Measurements from ENCODE around the gene KRT36.

KRT36 gene

DNA sequence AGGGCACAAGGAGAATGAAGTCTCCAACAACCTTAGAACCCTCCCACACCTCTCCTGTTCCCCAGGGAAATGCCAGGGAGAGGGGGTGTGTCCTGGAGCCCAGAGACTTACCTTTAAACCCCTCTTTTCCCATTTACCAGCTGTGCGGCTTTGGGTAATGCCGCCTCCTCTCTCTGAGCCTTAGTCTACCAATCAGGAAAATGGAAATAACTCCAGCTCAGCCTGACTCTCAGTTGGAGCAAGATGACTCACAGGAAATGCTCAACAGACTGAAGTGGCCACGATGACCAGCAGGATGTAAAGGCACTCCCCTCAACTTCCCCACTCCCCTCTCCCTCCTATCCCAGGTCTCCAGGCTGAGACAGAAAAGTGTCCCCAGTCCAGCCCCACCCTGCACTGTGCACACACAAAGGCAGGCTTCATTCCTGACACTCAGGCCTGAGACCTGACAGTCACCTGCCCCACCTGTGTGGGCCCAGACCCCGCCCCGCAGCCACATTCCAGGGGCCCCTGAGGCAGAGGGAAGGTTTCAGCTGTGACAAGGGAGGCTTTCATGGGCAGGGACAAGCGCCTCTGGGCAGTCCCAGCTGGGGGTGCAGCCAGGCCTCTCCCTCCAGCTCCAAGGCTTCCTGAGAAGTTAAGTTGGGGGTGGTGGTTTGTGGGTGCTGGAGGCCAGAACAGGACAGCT is 32.0 kb upstream of the KRT36 start:
- TF ChIP-seq YY1 (IDR thresholded peaks at IDR 0.05; ENCODE audit: insufficient read depth, insufficient read length) = no peak
- no peak for TF ChIP-seq ZNF274 (IDR thresholded peaks at IDR 0.05; ENCODE audit: low read depth, low read length)
- TF ChIP-seq SUZ12 (IDR thresholded peaks at IDR 0.05; ENCODE audit: extremely low read depth, insufficient read depth, insufficient read length) = no peak
- Histone ChIP-seq H3K4me1 (ENCODE audit: insufficient read depth, insufficient read length) (peaks cover 28% of the 10 kb centered on the region), H3K4me3 (ENCODE audit: insufficient read length, low read depth) (no peak overlapping the region), H3K27me3 (ENCODE audit: insufficient read depth, insufficient read length) (no peaks in the 10 kb centered on the region), H3K9ac (ENCODE audit: insufficient read length, low read depth) (no peak overlapping the region), H3K36me3 (ENCODE audit: insufficient read depth, insufficient read length, low read length) (peaks cover 37% of the 10 kb centered on the region), H3K9me3 (ENCODE audit: insufficient read depth, low read length) (no peaks in the 10 kb centered on the region)
- DNase-seq (ENCODE audit: low read depth, low spot score) = no peak

- no peak for TF ChIP-seq SUZ12 (IDR thresholded peaks at IDR 0.05; ENCODE audit: extremely low read depth, insufficient read depth, insufficient read length)
- TF ChIP-seq YY1 (IDR thresholded peaks at IDR 0.05; ENCODE audit: insufficient read depth, insufficient read length) = no peak
- no peak for TF ChIP-seq ZNF274 (IDR thresholded peaks at IDR 0.05; ENCODE audit: low read depth, low read length)
- Histone ChIP-seq H3K27me3 (ENCODE audit: insufficient read depth, insufficient read length) (no peaks in the 10 kb centered on the region), H3K4me3 (ENCODE audit: insufficient read length, low read depth) (no peak overlapping the region), H3K36me3 (ENCODE audit: insufficient read depth, insufficient read length, low read length) (peaks cover 35% of the 10 kb centered on the region), H3K4me1 (ENCODE audit: insufficient read depth, insufficient read length) (peaks cover 28% of the 10 kb centered on the region), H3K9ac (ENCODE audit: insufficient read length, low read depth) (no peak overlapping the region), H3K9me3 (ENCODE audit: insufficient read depth, low read length) (no peaks in the 10 kb centered on the region)
- no peak for DNase-seq (ENCODE audit: low read depth, low spot score)
These were observed 31.3 kb upstream of the KRT36 start for GRCh38 chr17:41520821-41521521.

DNA sequence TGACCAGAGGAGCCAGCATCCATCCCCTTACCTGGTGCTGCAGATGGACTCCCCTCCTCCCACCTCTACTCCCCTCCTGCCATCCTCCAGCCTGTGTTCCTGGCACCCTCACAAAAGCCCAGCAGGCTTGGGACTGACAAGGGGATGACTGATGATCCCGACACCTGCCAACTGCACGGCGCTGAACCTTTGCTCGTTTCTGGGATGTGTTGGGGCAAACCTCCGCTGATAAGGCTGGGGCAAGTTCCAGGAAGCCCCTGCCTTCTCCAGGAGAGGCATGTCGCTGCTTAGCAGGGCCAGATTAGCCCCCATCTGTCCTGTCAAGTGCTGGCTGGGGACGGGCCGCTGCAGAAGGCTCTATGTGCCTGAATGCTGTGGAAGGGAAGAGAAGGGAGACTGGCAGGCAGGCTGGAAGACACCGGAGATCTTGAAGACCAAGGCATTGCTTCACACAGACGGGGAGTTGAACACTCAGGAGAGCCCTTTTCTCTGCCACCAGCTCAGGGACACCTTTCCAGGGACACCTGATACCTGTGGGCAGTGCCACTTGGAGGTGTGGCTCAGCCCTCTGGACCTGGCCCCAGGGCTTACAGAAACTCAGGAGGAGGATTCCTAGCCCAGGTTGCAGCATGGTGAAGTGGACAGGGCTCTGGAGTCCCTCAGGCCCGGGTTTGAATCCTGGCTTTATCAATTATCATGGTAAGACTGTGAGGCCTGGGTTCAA is 30.0 kb upstream of the KRT36 start:
- TF ChIP-seq SUZ12 (IDR thresholded peaks at IDR 0.05; ENCODE audit: extremely low read depth, insufficient read depth, insufficient read length) (no peak), ZNF274 (IDR thresholded peaks at IDR 0.05; ENCODE audit: low read depth, low read length) (no peak), YY1 (IDR thresholded peaks at IDR 0.05; ENCODE audit: insufficient read depth, insufficient read length) (no peak)
- peaks cover 28% of the 10 kb centered on the region for H3K4me1 ChIP-seq (ENCODE audit: insufficient read depth, insufficient read length)
- no peak overlapping the region for H3K9ac ChIP-seq (ENCODE audit: insufficient read length, low read depth)
- H3K36me3 ChIP-seq (ENCODE audit: insufficient read depth, insufficient read length, low read length) = peaks cover 28% of the 10 kb centered on the region
- no peak overlapping the region for H3K4me3 ChIP-seq (ENCODE audit: insufficient read length, low read depth)
- H3K27me3 ChIP-seq (ENCODE audit: insufficient read depth, insufficient read length) = no peaks in the 10 kb centered on the region
- no peak for DNase-seq (ENCODE audit: low read depth, low spot score)
- H3K9me3 ChIP-seq (ENCODE audit: insufficient read depth, low read length) = no peaks in the 10 kb centered on the region

GRCh38 chr17:41518789-41519449 is 29.2 kb upstream of the KRT36 start, which contains the start of gene KRT15:
KRT15 (minus strand) TSS chr17:41518890; CDS start chr17:41518827, 63 bp downstream.
- Histone ChIP-seq H3K27me3 (ENCODE audit: insufficient read depth, insufficient read length) (no peaks in the 10 kb centered on the region), H3K9me3 (ENCODE audit: insufficient read depth, low read length) (no peaks in the 10 kb centered on the region), H3K4me1 (ENCODE audit: insufficient read depth, insufficient read length) (peaks cover 28% of the 10 kb centered on the region), H3K4me3 (ENCODE audit: insufficient read length, low read depth) (no peak within 1 kb of the TSS), H3K36me3 (ENCODE audit: insufficient read depth, insufficient read length, low read length) (peaks cover 20% of the 10 kb centered on the region), H3K9ac (ENCODE audit: insufficient read length, low read depth) (no peak within 1 kb of the TSS)
- DNase-seq (ENCODE audit: low read depth, low spot score) = no peak
- TF ChIP-seq YY1 (IDR thresholded peaks at IDR 0.05; ENCODE audit: insufficient read depth, insufficient read length) (no peak), SUZ12 (IDR thresholded peaks at IDR 0.05; ENCODE audit: extremely low read depth, insufficient read depth, insufficient read length) (no peak), ZNF274 (IDR thresholded peaks at IDR 0.05; ENCODE audit: low read depth, low read length) (no peak)

GRCh38 chr17:41518031-41518430 is 28.3 kb upstream of the KRT36 start:
- H3K9ac ChIP-seq (ENCODE audit: insufficient read length, low read depth) = no peak overlapping the region
- no peaks in the 10 kb centered on the region for H3K9me3 ChIP-seq (ENCODE audit: insufficient read depth, low read length)
- TF ChIP-seq YY1 (IDR thresholded peaks at IDR 0.05; ENCODE audit: insufficient read depth, insufficient read length) = no peak
- TF ChIP-seq SUZ12 (IDR thresholded peaks at IDR 0.05; ENCODE audit: extremely low read depth, insufficient read depth, insufficient read length) = no peak
- TF ChIP-seq ZNF274 (IDR thresholded peaks at IDR 0.05; ENCODE audit: low read depth, low read length) = no peak
- no peaks in the 10 kb centered on the region for H3K27me3 ChIP-seq (ENCODE audit: insufficient read depth, insufficient read length)
- H3K4me3 ChIP-seq (ENCODE audit: insufficient read length, low read depth) = no peak overlapping the region
- H3K36me3 ChIP-seq (ENCODE audit: insufficient read depth, insufficient read length, low read length) = peaks cover 11% of the 10 kb centered on the region
- DNase-seq (ENCODE audit: low read depth, low spot score) = no peak
- H3K4me1 ChIP-seq (ENCODE audit: insufficient read depth, insufficient read length) = peaks cover 28% of the 10 kb centered on the region

GRCh38 chr17:41516830-41517283 is 27.1 kb upstream of the KRT36 start:
- no peak overlapping the region for H3K9ac ChIP-seq (ENCODE audit: insufficient read length, low read depth)
- no peak for TF ChIP-seq SUZ12 (IDR thresholded peaks at IDR 0.05; ENCODE audit: extremely low read depth, insufficient read depth, insufficient read length)
- TF ChIP-seq ZNF274 (IDR thresholded peaks at IDR 0.05; ENCODE audit: low read depth, low read length) = no peak
- no peak for TF ChIP-seq YY1 (IDR thresholded peaks at IDR 0.05; ENCODE audit: insufficient read depth, insufficient read length)
- H3K27me3 ChIP-seq (ENCODE audit: insufficient read depth, insufficient read length) = no peaks in the 10 kb centered on the region
- H3K36me3 ChIP-seq (ENCODE audit: insufficient read depth, insufficient read length, low read length) = no peaks in the 10 kb centered on the region
- no peak overlapping the region for H3K4me3 ChIP-seq (ENCODE audit: insufficient read length, low read depth)
- H3K4me1 ChIP-seq (ENCODE audit: insufficient read depth, insufficient read length) = peaks cover 21% of the 10 kb centered on the region
- H3K9me3 ChIP-seq (ENCODE audit: insufficient read depth, low read length) = no peaks in the 10 kb centered on the region
- no peak for DNase-seq (ENCODE audit: low read depth, low spot score)

Data from NT2/D1 (cell line).